Midbrain (tissue), 1 donor: Measurements from ENCODE around the gene HNRNPA1.
"Not testable (repeated sequence)": the region's sequence is repeated elsewhere in the genome, so short reads cannot be mapped to it uniquely, and the experiment has no call there.

ENCODE experiments used
- DNase-seq: peaks from one replicate; lab custom pipeline; 2025; lab: John Stamatoyannopoulos, UW

Gene HNRNPA1

GRCh38 chr12:54299515-54300224 is 19.1 kb downstream of the HNRNPA1 start:
- DNase-seq, result no peak

- DNase-seq, result no peak
Observed at GRCh38 chr12:54300225-54300731, 19.8 kb downstream of the HNRNPA1 start.

DNA sequence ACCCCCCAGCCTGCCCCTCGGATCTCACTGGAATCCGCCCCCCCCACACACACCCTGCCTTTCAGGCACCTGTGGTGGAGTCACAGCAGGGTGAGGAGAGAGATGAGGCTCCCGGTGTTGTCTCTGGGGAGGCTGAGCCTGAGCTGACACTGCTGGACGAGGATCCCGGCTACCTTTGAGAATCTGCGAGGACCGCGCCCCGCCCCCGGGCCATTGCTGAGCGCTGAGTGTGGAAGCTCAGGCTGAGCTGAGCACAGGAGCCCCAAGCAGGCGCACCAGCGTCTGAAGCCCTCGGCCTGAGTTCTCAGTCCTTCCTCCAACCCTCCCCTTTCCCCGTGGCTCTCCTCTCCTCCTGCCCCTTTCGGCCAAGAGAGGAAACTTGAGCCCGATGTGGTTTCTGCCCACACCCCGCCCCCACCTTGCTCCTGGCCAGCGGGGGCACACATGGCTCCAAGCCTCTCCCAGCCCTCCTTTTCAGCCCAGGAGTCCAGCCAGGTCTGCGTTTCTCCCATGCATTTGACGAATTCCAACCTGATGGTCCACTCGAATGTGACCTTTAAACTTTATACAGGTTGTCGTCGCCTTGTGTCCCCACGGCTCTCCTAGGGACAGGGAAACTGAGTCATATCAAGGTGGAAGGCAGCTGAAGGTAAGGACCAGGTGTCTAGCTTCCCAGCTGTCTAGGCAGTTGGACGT is 20.4 kb downstream of the HNRNPA1 start, which contains the start of gene NFE2:
NFE2 (minus strand) TSS at position 284 of the 696 bp plus-strand sequence. CDS start 5,767 bp downstream, outside the sequence.
- no peak for DNase-seq

DNA sequence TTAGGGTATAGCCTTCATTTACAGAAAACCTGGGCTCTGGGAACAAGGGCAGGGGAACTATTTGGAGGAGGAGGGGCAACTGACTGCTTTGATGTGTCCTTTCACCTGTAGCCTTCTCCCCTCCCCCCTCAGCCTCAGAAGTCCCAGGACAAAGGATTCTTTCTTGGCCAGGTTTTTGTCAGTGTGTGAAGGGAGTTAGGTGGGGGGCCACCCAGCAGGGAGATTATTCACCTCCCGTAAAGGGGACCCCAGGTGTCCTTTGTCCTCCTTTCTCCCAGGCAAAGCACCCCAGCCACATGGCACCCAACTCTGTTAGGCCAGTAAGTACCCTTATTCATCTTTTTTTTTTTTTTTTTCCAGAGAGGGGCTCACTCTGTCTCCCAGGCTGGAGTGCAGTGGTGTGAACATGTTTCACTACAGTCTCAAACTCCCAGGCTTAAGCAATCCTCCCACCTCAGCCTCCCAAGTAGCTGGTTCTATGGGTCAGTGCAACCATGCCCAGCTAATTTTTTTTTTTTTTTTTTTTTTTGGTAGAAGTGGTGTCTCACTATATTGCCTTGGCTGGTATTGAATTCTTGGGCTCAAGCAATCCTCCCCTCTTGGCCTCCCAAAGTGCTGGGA is 21.0 kb downstream of the HNRNPA1 start:
- DNase-seq, result no peak

GRCh38 chr12:54303640-54304039 is 23.1 kb downstream of the HNRNPA1 start:
- DNase-seq, result no peak

DNA sequence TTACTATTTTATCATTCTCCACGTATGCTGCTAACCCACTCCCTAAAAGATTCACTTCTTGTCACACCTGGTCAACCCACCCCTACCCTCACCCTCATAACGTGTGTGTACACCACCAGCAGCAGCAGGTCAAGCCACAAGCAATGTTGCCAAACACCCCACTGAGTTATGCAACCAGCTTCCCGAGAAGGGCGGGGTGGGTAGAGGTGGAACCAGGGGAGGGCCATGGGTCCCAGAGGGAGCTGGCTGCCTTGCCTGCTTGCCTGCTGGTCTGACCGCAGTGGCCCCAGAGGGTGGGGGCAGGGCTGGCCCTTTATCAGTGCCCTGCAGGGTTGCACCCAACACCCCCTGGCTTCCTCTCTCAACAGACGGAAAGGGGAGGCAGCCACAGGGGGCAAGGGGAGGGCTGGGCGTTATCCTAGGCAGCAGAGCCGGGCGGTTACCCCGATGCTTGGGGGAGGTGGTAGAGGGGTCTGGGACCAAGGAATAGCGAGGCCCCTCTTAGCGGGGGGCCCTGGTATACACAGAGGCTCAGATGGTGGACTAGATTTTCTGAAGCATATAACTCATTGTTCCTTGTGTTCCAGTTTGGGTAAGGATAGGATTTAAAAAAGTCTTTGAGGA is 23.8 kb downstream of the HNRNPA1 start:
- no peak for DNase-seq

DNA sequence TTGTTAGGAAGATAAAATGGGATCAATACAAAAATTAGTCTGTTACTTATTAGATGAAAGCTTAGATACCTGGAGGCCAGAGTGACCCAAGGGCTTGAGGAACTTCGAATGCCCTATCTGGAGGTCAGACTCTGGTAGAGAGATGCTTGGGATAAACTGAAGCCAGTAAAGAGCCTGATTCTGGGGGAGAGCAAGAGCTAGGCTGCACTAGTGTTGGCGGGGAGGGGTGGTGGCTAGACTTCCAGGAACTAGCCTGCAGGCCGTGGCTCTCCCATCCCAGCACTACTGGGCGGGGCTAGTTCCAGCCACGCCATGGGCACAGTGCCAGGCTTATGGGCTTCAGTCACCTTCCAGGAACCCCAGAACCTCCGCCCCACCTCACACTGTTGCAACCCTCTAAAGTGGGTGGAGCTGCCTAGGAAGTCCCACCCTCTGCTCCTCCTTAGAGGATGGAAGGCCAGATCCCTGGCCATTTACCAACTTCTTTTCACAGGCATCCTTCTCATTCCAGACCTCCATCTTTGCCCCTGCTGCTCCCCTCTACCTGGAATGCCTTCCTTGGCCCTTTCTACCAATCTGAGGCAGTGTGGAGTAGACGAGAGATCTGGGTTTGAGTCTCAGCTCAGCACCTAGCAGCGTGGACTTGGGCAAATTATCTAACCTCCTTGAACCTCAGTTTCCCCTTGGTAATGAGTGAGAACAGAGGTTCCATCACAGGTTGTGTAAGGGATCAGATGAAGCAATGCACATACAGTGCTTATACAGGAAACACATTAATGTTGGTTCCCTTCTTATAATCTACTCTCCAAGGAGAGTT is 26.6 kb downstream of the HNRNPA1 start:
- no peak for DNase-seq

DNA sequence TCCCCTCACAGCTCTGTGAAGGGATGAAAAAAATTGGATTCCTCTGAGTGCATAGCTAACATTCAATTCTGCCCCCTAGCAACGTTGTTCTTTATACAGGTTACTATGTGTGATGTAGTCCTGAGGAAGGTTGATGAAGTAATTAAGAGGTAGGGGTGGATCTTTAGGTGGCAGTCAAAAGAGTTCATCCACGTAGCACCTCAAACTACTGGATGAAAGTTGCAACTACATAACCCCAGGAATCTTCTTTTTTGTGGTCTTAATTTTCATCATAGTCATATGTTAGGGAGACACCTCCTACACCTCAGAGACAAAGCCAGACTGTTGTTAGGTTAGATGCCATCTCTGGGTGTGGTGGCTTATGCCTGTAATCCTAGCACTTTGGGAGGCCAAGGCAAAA is 30.5 kb downstream of the HNRNPA1 start:
- DNase-seq, result no peak

- DNase-seq, result not testable (repeated sequence)
Observed at GRCh38 chr12:54312309-54312708, 31.8 kb downstream of the HNRNPA1 start.

GRCh38 chr12:54321363-54321762 is 40.8 kb downstream of the HNRNPA1 start:
- no peak for DNase-seq

- DNase-seq, result peak; percentile 100
Observed at GRCh38 chr12:54324617-54325441, 44.3 kb downstream of the HNRNPA1 start, which contains the start of gene COPZ1. Gene COPZ1 (plus strand): TSS chr12:54325131. CDS start chr12:54325164, 33 bp downstream.

DNA sequence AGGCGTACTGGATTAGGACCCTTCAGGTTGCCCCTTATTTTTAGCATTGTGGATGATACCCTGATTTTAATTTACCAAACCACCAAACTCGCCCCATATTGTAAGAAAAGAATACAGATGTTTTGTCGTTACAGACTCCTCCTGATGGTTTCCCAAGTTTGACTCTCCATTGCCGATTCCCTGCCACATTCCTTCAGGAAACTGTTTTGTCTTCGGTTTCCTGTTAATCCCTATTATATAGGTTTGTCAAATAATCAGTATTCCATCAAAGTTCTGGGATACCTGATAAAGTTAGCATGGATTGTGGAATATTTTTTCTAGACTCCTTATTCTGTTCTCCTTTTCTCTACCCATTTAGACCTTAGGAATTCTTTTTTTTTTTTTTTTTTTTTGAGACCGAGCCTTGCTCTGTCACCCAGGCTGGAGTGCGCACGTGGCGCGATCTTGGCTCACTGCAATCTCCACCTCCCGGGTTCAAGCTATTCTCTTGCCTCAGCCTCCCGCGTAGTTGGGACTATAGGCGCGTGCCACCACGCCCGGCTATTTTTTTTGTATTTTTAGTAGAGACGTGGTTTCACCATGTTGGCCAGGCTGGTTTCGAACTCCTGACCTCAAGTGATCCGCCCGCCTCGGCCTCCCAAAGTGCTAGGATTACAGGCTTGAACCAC is 45.0 kb downstream of the HNRNPA1 start:
- not testable (repeated sequence) for DNase-seq

DNA sequence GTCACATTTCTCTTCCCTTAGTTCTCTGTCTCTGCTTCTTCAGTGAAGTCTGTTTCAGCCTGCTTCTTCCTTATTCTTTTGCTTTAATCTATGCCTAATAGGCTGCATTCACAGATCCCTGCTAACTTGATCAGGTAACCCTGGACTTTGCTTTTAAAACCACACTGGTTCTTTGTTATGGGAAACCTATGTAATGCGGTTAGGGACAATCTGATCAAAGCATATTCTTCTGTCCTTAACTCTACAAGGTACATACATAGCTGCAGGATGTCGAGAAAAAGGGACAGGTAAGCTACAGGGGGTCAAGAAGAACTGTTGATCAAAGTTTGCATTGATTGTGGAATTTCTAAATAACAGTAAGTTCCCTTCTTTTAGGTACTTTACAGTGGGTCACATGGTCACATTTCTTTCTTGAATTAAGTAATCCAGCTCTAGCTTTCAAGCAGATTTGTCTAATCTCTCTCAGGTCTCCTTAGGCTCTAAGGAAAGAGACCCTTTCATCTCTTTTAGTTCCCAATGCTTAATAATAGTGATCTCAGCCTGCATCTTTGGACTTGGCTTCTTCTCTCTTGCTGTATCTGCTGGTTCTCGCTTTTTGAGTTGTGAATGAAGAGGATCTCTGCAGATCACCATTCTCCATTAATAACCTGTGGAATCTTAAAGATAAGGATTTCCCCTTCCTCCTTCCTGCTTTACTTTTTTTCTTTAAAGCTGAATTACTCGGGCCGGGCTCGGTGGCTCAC is 48.2 kb downstream of the HNRNPA1 start:
- DNase-seq, result no peak

- DNase-seq, result no peak
Observed at GRCh38 chr12:54329759-54330158, 49.2 kb downstream of the HNRNPA1 start.

GRCh38 chr12:54330442-54330841 is 49.9 kb downstream of the HNRNPA1 start:
- no peak for DNase-seq

DNA sequence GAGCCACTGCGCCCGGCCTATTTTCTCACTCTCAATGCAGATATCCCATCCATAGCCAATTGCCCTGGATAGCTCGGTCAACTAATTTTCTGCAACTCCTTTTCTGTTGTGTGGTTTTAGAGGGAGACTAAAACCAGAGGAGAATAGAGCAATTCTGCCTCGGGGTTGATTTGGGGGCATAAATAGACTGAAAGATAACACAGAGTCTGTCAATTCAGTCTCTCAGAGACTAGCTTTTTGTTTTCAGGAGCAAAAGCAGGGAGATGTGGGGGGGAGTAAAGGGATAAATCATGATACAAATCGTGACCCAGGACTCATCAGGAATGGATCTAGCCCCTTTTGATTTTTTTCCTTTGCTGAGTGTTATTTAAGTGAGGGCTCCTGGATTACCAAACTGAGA is 50.9 kb downstream of the HNRNPA1 start:
- DNase-seq, result no peak

DNA sequence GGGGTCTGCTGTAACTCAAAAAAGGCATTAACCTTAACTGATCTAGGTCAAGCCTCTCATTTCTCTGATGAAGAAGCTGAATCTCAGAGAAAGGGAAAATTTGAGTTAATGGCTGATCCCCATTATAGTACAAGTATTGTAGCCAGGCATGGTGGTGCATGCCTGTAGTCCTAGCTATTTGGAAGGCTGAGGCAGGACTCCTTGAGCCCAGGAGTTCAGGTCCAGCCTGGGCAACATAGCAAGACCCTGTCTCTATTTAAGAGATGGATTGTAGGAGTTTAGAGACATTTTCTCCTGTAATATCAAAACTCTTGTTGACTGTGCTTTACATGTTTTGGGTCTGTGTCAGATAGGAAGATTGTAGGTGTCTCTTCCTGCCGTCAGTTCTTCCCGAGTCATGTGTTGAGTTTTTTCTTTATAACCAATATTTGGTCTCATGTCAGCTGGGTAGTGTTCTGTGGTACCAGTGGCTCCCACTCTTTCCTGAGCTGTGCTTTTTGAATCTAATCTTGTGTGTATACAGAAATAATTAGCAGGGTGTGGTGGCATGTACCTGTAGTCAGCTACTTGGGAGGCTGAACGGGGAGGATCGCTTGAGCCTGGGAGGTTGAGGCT is 53.0 kb downstream of the HNRNPA1 start:
- DNase-seq, result no peak
